ENCODE data around the gene PRSS21.

DNA sequence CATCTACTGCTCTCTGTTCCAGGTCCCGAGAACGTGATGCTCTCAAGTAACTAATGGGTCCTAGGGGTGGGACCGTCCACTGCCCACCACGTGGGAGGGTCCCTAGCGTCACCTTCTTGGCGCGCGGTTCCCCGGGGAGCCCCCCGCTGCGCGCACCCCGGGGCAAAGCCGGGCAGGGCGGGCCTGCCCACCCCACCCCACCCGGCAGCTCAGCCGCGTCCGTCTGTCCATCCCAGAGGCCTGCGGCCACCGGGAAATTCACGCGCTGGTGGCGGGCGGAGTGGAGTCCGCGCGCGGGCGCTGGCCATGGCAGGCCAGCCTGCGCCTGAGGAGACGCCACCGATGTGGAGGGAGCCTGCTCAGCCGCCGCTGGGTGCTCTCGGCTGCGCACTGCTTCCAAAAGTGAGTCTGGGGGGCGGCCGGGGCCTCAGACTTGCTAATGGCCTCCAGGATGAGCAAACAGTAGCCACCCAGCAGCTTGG, 18.3 kb upstream of the PRSS21 start:
- TF ChIP-seq EZH2 (IDR thresholded peaks at IDR 0.05): no peak
- no peak for TF ChIP-seq POLR2AphosphoS5 (IDR thresholded peaks at IDR 0.05; ENCODE audit: borderline replicate concordance, low read depth, low read length)
- no peak for TF ChIP-seq FOXP2 (optimal IDR thresholded peaks at IDR 0.05; ENCODE audit: control extremely low read depth, extremely low read length, insufficient read depth)
